K562 (cell line): ENCODE data around the gene TK1. TPM values are rescaled to one million over a fixed set of nuclear protein-coding genes. Genes with fewer than 3 reads are reported as not detected.

Experiments used
- polyA plus RNA-seq, 8 experiments: library from polyadenylated mRNA; depleted of rRNA in 4 of 8; stranded (reverse) in 5 of 8; unstranded in 3 of 8; fragments of >200 nt; fragmentation: Nextera tagmentation in 2 of 8; fragmentation: Illumina TruSeq in 1 of 8; extraction: Ambion mirVana in 2 of 8; extraction: Trizol in 1 of 8; gene quantifications; 2 replicates each; pipeline versions ENCODE4 v1.2.1 to v1.2.3, GENCODE V29; 2011 to 2014; ENCODE audit warnings: inconsistent platforms in 1 of 8, missing spikeins in 1 of 8
- total RNA-seq, 7 experiments: library from RNA; depleted of rRNA in 6 of 7; stranded (reverse); fragments of >200 nt in 6 of 7; fragmentation: Illumina TruSeq in 2 of 7; extraction: Trizol in 2 of 7; gene quantifications; 2 replicates each; pipeline versions ENCODE4 v1.2.1 to v1.2.3, GENCODE V29; 2011 to 2021; ENCODE audit warnings: low replicate concordance in 1 of 7
- TF ChIP-seq, protein P1 (sequence below), 2 experiments: fragments of 450-650 bp in 1 of 2; sonication (generic) in 1 of 2; formaldehyde crosslinking in 1 of 2; IDR thresholded peaks; 2 replicates each; pipeline versions ENCODE4 v1.7.1 to v1.9.0; 2016 to 2022; ENCODE audit warnings: inconsistent platforms in 1 of 2, mild to moderate bottlenecking in 1 of 2, missing genetic modification reagents in 1 of 2
- TF ChIP-seq, protein P2 (sequence below), 2 experiments: fragments of 450-650 bp; formaldehyde crosslinking in 1 of 2; IDR thresholded peaks; 2 replicates each; pipeline versions ENCODE4 v1.4.0 to v1.6.1; 2014 to 2020; ENCODE audit warnings: mild to moderate bottlenecking in 2 of 2, borderline replicate concordance in 1 of 2, low read depth in 1 of 2

The TK1 gene
- total and polyA plus RNA-seq, 9 of the 15 experiments (the other 6 are each of a cell fraction or from before 2014, with no cell fraction given) = 8.4 to 280 (median 103) TPM

DNA sequence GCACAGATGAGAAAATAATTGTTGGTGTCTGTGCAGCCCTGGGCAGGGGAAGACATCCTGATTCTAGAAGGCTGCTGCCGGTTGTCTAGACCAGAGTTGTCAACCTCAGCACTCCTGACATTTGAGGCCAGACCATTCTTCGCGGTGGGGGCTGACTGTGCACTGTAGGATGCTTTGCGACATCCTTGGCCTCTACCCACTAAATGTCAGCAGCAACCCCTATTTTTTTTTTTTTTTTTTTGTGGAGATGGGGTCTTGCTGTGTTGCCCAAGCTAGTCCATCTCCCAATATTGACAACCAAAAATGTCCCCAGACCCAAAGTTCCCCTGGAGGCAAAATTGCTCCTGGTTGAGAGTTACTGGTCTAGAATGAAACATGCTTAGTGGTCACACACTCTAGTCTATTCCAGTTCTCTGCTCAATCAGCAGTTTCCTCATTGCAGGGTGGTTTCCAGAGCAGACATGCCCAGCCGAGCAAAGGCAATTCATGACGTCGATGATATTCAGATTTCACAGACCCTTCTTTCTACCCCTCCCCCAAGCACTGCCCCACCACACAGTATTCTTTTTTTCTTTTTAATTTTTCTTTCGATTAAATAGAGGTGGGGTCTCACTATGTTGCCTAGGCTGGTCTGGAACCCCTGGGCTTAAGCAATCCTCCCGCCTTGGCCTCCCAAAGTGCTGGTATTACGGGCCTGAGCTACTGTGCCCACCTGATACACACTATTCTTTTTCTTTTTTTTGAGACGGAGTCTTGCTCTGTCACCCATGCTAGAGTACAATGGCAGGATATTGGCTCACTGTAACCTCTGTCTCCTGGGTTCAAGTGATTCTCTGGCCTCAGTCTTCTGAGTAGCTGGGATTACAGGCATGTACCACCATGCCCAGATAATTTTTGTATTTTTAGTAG lies 31.7 kb downstream of the TK1 start (continued):
- TF ChIP-seq, protein P1, sequence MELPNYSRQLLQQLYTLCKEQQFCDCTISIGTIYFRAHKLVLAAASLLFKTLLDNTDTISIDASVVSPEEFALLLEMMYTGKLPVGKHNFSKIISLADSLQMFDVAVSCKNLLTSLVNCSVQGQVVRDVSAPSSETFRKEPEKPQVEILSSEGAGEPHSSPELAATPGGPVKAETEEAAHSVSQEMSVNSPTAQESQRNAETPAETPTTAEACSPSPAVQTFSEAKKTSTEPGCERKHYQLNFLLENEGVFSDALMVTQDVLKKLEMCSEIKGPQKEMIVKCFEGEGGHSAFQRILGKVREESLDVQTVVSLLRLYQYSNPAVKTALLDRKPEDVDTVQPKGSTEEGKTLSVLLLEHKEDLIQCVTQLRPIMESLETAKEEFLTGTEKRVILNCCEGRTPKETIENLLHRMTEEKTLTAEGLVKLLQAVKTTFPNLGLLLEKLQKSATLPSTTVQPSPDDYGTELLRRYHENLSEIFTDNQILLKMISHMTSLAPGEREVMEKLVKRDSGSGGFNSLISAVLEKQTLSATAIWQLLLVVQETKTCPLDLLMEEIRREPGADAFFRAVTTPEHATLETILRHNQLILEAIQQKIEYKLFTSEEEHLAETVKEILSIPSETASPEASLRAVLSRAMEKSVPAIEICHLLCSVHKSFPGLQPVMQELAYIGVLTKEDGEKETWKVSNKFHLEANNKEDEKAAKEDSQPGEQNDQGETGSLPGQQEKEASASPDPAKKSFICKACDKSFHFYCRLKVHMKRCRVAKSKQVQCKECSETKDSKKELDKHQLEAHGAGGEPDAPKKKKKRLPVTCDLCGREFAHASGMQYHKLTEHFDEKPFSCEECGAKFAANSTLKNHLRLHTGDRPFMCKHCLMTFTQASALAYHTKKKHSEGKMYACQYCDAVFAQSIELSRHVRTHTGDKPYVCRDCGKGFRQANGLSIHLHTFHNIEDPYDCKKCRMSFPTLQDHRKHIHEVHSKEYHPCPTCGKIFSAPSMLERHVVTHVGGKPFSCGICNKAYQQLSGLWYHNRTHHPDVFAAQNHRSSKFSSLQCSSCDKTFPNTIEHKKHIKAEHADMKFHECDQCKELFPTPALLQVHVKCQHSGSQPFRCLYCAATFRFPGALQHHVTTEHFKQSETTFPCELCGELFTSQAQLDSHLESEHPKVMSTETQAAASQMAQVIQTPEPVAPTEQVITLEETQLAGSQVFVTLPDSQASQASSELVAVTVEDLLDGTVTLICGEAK (IDR thresholded peaks at IDR 0.05) = no peak
- TF ChIP-seq, protein P1 (CRISPR knock-in tag; IDR thresholded peaks at IDR 0.05) = no peak
- TF ChIP-seq, protein P2, sequence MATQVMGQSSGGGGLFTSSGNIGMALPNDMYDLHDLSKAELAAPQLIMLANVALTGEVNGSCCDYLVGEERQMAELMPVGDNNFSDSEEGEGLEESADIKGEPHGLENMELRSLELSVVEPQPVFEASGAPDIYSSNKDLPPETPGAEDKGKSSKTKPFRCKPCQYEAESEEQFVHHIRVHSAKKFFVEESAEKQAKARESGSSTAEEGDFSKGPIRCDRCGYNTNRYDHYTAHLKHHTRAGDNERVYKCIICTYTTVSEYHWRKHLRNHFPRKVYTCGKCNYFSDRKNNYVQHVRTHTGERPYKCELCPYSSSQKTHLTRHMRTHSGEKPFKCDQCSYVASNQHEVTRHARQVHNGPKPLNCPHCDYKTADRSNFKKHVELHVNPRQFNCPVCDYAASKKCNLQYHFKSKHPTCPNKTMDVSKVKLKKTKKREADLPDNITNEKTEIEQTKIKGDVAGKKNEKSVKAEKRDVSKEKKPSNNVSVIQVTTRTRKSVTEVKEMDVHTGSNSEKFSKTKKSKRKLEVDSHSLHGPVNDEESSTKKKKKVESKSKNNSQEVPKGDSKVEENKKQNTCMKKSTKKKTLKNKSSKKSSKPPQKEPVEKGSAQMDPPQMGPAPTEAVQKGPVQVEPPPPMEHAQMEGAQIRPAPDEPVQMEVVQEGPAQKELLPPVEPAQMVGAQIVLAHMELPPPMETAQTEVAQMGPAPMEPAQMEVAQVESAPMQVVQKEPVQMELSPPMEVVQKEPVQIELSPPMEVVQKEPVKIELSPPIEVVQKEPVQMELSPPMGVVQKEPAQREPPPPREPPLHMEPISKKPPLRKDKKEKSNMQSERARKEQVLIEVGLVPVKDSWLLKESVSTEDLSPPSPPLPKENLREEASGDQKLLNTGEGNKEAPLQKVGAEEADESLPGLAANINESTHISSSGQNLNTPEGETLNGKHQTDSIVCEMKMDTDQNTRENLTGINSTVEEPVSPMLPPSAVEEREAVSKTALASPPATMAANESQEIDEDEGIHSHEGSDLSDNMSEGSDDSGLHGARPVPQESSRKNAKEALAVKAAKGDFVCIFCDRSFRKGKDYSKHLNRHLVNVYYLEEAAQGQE (IDR thresholded peaks at IDR 0.05; ENCODE audit: borderline replicate concordance) = peak; percentile 40
- TF ChIP-seq, protein P2 (CRISPR knock-in tag; IDR thresholded peaks at IDR 0.05; ENCODE audit: low read depth) = no peak
